ENCODE measurements around the gene SNAPC5. TPM values are rescaled to one million over a fixed set of nuclear protein-coding genes. Genes with fewer than 3 reads are reported as not detected.

SNAPC5 gene
- total and polyA plus RNA-seq, 2 of the 8 experiments (the other 6 are each of a cell fraction or from before 2014, with no cell fraction given) = 18.7 to 23.1 TPM

- no peak overlapping the region for H3K56ac ChIP-seq (replicated peaks; ENCODE audit: insufficient read length, low read depth, low read length)
- peaks cover 0 to 4% of the 10 kb centered on the region in 2 experiments for H4K20me1 ChIP-seq (replicated peaks in 1 of 2; ENCODE audit: control insufficient read depth in 1 of 2, insufficient read depth in 2 of 2, low read length in 2 of 2)
- no peak overlapping the region for H4K8ac ChIP-seq (ENCODE audit: extremely low read depth, insufficient read depth, low read length)
- 97% methylated on average over 2 of the region's 2 CpGs; no CpG with 5 or more reads in 1 of the 2 experiments for WGBS, 2 experiments (ENCODE audit: extremely low coverage in 1 of 2, insufficient coverage in 1 of 2, insufficient read length in 1 of 2, insufficient replicate concordance in 2 of 2, low coverage in 1 of 2, low lambda C conversion rate in 2 of 2, missing lambda C conversion rate in 1 of 2)
- no peak overlapping the region for H2BK5ac ChIP-seq (ENCODE audit: low read depth, low read length)
- H3K4me2 ChIP-seq (ENCODE audit: insufficient read depth in 1 of 2, low read depth in 2 of 2, low read length in 2 of 2) = no peak overlapping the region
- H3K27me3 ChIP-seq (replicated peaks in 1 of 4; ENCODE audit: control insufficient read depth in 3 of 4, extremely low read depth in 1 of 4, insufficient read depth in 3 of 4, low read length in 3 of 4) = no peaks in the 10 kb centered on the region
- H2BK120ac ChIP-seq (replicated peaks; ENCODE audit: low read depth, low read length) = no peak overlapping the region
- no peak overlapping the region for H2AK5ac ChIP-seq (ENCODE audit: low read depth, low read length)
- no peak overlapping the region for H2BK12ac ChIP-seq (ENCODE audit: low read depth, low read length)
- H3K9me3 ChIP-seq (ENCODE audit: insufficient read depth in 2 of 2, low read depth in 1 of 2, low read length in 1 of 2) = 0 out of 4 replicates have a peak, but pooled peaks cover 0 to 5% of the 10 kb centered on the region in 2 experiments
- H2AFZ ChIP-seq (ENCODE audit: low read length) = no peak overlapping the region
- no peak overlapping the region for H3K4me3 ChIP-seq (ENCODE audit: extremely low read depth in 1 of 4, insufficient read depth in 2 of 4, low read depth in 3 of 4, low read length in 4 of 4)
- peaks cover 2 to 10% (median 5%) of the 10 kb centered on the region in 4 experiments; a peak in 6 of 7 replicates for H3K4me1 ChIP-seq (replicated peaks in 1 of 4; ENCODE audit: control insufficient read depth in 3 of 4, insufficient read depth in 4 of 4, low read length in 3 of 4)
- no peak overlapping the region for H2BK15ac ChIP-seq (ENCODE audit: low read length)
- no peak for TF ChIP-seq BACH1 (IDR thresholded peaks at IDR 0.05; ENCODE audit: low read length)
- no peak for TF ChIP-seq EZH2 (IDR thresholded peaks at IDR 0.05; ENCODE audit: low read depth, low read length, severe bottlenecking)
- no peak for TF ChIP-seq CHD1 (IDR thresholded peaks at IDR 0.05; ENCODE audit: low read depth, low read length)
- TF ChIP-seq NRF1 (IDR thresholded peaks at IDR 0.05; ENCODE audit: low read depth, low read length) = no peak
- no peak for TF ChIP-seq CEBPB (IDR thresholded peaks at IDR 0.05; ENCODE audit: low read depth, low read length)
- no peak for TF ChIP-seq RXRA (IDR thresholded peaks at IDR 0.05; ENCODE audit: insufficient read depth, low read depth, low read length)
- TF ChIP-seq RNF2 (IDR thresholded peaks at IDR 0.05; ENCODE audit: borderline replicate concordance, low read depth, low read length, missing control alignments, poor library complexity, severe bottlenecking) = no peak
- no peak for TF ChIP-seq ZNF274 (IDR thresholded peaks at IDR 0.05; ENCODE audit: borderline replicate concordance, extremely low read depth, low read length)
- TF ChIP-seq GABPA (IDR thresholded peaks at IDR 0.05; ENCODE audit: borderline replicate concordance, insufficient read depth, low read length) = no peak
- no peak for TF ChIP-seq NANOG (IDR thresholded peaks at IDR 0.05; ENCODE audit: insufficient read depth, low read depth, low read length, poor library complexity, severe bottlenecking)
- no peak for TF ChIP-seq TAF1 (IDR thresholded peaks at IDR 0.05; ENCODE audit: low read depth, low read length)
- no peak for TF ChIP-seq SP1 (IDR thresholded peaks at IDR 0.05; ENCODE audit: low read depth, low read length)
- TF ChIP-seq YY1 (IDR thresholded peaks at IDR 0.05; ENCODE audit: low read depth, low read length) = no peak
- TF ChIP-seq SIRT6 (IDR thresholded peaks at IDR 0.05; ENCODE audit: low read length) = no peak
- TF ChIP-seq JUND (IDR thresholded peaks at IDR 0.05; ENCODE audit: low read length) = no peak
- ChIA-PET CTCF (ENCODE audit: partially characterized antibody) (interaction anchor here (0.9 to 1.3 kb wide), 4 partner anchors 21 to 159 kb away, joined by 3 to 4 read pairs (median 3); no protein-coding TSS in a partner anchor), POLR2A (ENCODE audit: partially characterized antibody) (interaction anchor here (3.7 kb wide), 1 partner anchor 36 kb away, joined by 9 read pairs; the partner anchor contains the start of gene SNAPC5)
- H3K27ac ChIP-seq (ENCODE audit: low read depth, low read length) = no peak overlapping the region
- DNase-seq (ENCODE audit: low read depth in 1 of 2, low spot score in 2 of 2) = no peak
- no peaks in the 10 kb centered on the region for H3K79me2 ChIP-seq (ENCODE audit: control insufficient read depth in 1 of 2, insufficient read depth in 2 of 2, low read length in 2 of 2)
- no peak overlapping the region for H3K14ac ChIP-seq (ENCODE audit: insufficient read length)
- H3K18ac ChIP-seq (ENCODE audit: extremely low read depth, low read length) = no peak overlapping the region
- peaks cover 0 to 2% (median 1%) of the 10 kb centered on the region in 4 experiments; a peak in 4 of 8 replicates for H3K36me3 ChIP-seq (ENCODE audit: control insufficient read depth in 2 of 4, insufficient read depth in 4 of 4, low read length in 3 of 4)
- H3K4ac ChIP-seq (replicated peaks; ENCODE audit: insufficient read length, low read depth, low read length) = no peak overlapping the region
- no peak overlapping the region for H3K9ac ChIP-seq (replicated peaks in 1 of 4; ENCODE audit: extremely low read depth in 1 of 4, low read depth in 3 of 4, low read length in 3 of 4)
- H3K23me2 ChIP-seq (ENCODE audit: low read depth, low read length) = no peaks in the 10 kb centered on the region
- peaks cover 2% of the 10 kb centered on the region; the same call in 1 of the 2 replicates for H3K79me1 ChIP-seq (ENCODE audit: low read depth, low read length)
- FAIRE-seq = no peak
- no peak overlapping the region for H4K5ac ChIP-seq (ENCODE audit: insufficient read length, low read depth, low read length)
- no peak overlapping the region for H4K91ac ChIP-seq (replicated peaks; ENCODE audit: insufficient read length, low read length)
- H2BK20ac ChIP-seq (ENCODE audit: low read length) = no peak overlapping the region
- H3K23ac ChIP-seq (ENCODE audit: insufficient read length) = no peak overlapping the region
Measured at GRCh38 chr15:66461917-66462316, 35.6 kb downstream of the SNAPC5 start.
